ENCODE results near the gene DCPS.
"Not testable (repeated sequence)": the region's sequence is repeated elsewhere in the genome, so short reads cannot be mapped to it uniquely, and the experiment has no call there.

The DCPS gene

GRCh38 chr11:126393143-126393542 is 89.3 kb downstream of the DCPS start:
- Histone ChIP-seq H3K27ac (ENCODE audit: low read depth, low read length) (no peak overlapping the region), H3K4me1 (ENCODE audit: insufficient read depth, low read length) (peaks cover 19% of the 10 kb centered on the region), H3K4me3 (ENCODE audit: low read depth in 1 of 2, low read length in 2 of 2) (no peak overlapping the region), H3K9ac (ENCODE audit: low read length) (no peak overlapping the region), H3K9me3 (ENCODE audit: low read length) (no peaks in the 10 kb centered on the region), H3K36me3 (ENCODE audit: insufficient read depth, low read length) (no peaks in the 10 kb centered on the region), H3K27me3 (ENCODE audit: control insufficient read depth in 1 of 2, insufficient read depth in 2 of 2, low read length in 2 of 2) (no peaks in the 10 kb centered on the region)

- Histone ChIP-seq H3K4me3 (ENCODE audit: low read depth in 1 of 2, low read length in 2 of 2) (no peak overlapping the region), H3K9ac (ENCODE audit: low read length) (no peak overlapping the region), H3K27me3 (ENCODE audit: control insufficient read depth in 1 of 2, insufficient read depth in 2 of 2, low read length in 2 of 2) (no peaks in the 10 kb centered on the region), H3K4me1 (ENCODE audit: insufficient read depth, low read length) (peaks cover 19% of the 10 kb centered on the region), H3K36me3 (ENCODE audit: insufficient read depth, low read length) (no peaks in the 10 kb centered on the region), H3K9me3 (ENCODE audit: low read length) (no peaks in the 10 kb centered on the region), H3K27ac (ENCODE audit: low read depth, low read length) (no peak overlapping the region)
Measured at GRCh38 chr11:126394036-126394435, 90.2 kb downstream of the DCPS start.

GRCh38 chr11:126394634-126395072 is 90.8 kb downstream of the DCPS start:
- not testable (repeated sequence) for H3K9ac ChIP-seq (ENCODE audit: low read length); H3K9me3 ChIP-seq (ENCODE audit: low read length); H3K27ac ChIP-seq (ENCODE audit: low read depth, low read length); H3K4me3 ChIP-seq (ENCODE audit: low read depth in 1 of 2, low read length in 2 of 2); H3K36me3 ChIP-seq (ENCODE audit: insufficient read depth, low read length); H3K27me3 ChIP-seq (ENCODE audit: control insufficient read depth in 1 of 2, insufficient read depth in 2 of 2, low read length in 2 of 2)
- H3K4me1 ChIP-seq (ENCODE audit: insufficient read depth, low read length): peaks cover 19% of the 10 kb centered on the region
